RPMI8226 (cell line): ENCODE results near the gene SETD3.

ENCODE experiments used
- DNase-seq: peaks from one replicate; pipeline ENCODE4 v3.0.0-alpha.2; 2015

SETD3 gene

DNA sequence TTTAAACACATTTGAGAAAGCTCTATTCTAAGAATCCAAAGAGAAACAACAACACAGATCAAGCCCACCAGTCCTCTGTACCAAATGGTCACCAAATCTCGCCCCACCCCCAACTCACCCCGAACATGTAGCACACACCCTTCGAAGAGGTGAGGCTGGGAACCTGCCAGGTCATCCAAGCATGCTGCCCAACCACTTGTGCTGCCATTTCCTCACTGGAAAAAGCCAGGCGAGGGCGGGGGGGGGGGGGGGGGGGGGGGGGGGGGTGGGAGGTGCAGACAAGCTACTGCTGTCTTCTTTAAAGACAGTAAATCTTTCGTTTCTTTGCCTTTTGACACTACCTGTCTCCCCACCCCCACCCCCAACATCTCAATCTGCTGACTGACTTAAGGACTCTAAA lies 59.9 kb downstream of the SETD3 start:
- DNase-seq: no peak

DNA sequence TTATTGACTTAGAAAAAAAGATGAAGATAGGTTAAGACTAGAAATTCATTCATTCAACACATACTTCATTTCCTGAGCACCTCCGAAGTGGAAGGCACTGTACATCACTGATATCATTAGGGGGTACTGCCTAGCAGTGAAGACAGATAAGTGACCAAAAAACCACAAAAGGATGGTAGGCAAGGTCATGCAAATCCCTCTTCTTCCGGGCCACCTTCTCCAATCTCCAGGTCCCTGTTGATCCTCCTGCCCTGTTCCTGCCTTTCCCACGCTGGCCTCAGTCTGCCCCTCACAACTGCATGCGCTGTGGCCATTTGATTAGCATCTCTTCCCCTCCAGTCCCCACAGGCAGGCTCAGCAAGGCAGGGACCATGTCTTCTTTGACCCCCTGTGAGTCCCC lies 60.8 kb downstream of the SETD3 start:
- no peak for DNase-seq

DNA sequence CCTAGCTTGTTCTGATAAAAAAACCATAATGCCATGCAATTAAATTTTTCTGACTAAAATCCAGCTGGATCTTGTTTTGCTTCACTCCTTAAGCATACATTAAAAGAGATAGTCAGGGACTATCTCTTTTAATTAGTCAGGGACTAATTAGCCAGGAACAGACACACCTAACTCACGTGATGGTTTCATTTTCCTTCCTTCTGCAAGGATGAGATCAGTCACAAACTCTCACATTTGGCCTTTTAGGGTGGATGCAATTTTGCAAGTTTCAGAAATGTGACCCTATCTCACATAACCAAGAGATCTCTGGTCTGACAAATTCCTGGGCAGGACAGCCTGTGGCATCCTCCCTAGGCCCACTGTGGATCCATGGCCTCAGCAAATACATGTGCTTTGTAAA lies 62.4 kb downstream of the SETD3 start:
- DNase-seq: no peak

DNA sequence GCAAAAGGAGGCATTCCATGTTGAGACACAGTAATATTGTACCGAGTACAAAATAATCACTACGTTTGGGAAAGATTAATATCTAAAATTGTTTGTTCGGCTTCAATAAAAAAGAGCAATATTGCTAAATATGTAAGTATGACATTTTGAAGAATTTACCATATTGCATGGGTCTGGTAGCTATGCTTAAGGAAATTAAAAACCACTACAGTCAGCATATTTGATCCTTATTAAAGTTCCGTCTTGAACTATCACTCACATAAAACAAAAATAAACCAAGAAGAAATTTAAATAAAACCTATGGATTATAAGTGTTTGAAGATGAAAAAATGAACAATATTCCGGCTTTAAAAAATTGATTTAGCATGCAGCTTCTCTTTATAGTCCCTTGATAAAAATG lies 63.8 kb downstream of the SETD3 start:
- no peak for DNase-seq

DNA sequence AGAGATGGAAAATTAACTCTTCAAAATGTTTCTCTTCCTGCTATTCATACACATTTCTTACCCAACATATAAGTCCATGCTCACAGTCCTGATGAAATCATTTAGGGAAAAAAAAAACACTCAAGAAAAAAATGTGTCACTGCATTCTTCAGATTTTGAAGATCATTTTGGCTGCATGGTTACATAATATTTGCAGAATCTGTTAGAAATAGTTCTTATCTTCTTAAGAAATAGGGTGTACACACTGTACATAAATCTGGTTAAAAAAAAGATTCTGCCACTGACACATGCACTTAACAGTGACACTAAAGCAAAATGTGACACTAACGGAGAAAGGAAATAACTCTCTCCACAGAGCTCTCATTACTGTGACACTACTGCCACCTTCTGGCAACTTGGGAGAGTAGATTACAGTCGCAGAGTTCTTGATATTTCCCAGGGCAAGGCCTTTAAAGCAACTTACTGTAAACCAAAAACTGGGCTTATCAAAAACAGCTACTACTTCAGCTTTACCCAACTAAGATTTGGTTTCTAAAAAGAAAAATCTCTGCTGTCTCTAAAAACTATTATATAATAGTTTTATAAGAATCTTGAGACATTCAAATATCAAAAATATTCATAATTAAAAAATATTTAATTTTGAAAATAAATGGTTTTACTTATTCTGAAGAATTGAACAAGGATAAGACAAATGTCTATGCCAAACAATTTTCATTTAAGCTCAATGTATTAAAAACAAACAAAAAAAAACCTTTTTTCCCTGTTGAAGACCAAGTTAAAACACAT lies 65.0 kb downstream of the SETD3 start:
- DNase-seq: peak; percentile 68

DNA sequence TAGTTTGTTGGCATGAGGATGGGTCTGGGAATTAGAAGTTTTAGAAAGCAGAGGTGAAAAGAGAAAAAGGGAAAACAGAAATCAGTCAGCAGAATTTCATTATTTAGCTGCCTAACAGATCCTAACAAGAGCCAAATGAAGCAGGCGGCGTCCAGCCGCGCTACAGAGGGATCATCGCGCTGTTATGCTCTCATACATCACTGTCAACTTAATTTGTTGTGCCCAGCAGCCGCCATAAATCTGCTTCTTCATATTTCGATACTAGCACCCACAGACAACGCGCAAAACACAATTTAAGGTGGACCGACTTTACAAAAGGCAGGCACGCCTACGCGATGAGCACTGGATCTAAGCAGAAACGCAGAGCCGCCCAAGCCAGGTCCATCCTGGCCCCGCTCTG lies 66.7 kb downstream of the SETD3 start:
- no peak for DNase-seq

DNA sequence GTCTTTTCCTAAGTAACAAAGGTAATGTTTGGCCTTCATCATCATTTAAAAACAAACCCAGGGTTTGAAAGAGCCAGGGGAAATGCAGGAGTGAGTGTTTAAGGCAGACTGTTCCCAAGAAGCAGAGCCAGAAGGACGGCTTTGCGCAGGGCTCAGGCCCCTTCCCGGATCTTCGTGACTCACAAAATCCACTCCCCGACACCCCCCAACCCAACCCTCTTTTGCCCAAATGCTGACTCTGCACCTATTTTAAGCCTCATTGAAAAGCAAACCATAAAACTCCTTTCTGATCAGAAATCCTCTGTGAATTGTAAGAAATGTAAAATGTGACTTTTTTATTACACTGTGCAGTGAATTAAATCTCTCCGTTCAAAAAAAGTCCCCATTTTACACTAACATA lies 67.5 kb downstream of the SETD3 start:
- no peak for DNase-seq

DNA sequence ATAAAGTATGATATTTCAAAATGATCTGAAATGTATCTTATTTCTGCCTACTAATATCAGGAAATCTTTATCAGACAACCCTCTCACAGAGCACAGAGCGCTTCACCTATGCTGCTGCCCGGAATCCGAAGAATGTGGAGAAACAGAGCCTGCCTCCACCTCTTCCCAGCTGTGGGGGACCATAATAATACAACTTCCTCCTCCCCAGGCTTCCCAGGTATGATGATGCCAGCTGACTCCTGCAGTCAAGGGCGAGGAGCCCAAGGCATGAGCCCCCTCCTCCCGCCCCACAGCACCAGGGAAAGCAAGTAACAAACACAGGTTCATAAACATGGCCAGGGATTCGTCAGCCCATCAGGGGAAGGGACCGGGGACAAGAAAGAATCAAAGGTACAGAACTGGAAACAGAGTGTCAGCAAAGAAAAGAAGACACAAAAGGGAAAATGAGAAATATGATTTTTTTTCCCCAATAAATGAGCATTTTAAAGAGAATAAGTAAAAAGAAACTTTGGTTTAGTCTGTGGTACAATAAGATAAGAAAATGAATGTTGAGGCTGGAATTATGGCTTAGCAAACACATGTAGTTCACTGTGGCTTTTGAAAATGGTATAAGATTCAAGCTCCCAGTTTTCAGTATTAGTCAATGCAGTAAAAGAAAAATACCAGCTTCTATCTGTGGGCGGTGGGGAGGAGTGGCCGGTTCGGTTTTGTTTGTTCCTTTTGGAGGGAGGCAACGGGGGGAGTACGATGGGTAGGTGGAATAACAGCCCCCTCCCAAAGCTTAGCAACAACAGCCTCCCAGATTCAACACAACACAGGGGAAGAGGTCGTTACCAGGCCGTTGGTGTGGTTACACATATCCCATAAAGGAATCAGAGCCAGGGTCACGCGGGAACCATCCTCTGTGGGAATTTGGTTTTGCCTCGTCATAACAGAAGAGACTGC lies 68.3 kb downstream of the SETD3 start:
- DNase-seq: no peak

DNA sequence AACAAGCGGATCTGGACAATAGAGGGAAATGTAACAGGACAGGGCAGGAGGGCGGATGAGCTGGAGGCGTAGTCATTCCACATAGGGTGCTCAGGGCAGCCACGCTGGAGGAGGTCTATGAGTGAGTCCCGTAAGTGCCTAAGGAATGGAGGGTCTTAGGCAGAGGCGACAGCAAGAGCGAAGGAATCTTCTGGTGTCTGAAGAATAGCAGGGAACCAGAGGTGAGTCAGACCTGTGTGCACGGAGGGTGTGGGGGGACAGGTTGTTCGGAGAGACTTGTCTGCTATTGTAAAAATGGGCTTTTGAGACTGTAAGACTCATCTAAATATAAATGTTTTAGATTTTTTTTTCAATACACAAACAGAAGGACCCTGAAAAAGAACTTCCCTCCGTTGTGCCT lies 70.6 kb downstream of the SETD3 start:
- DNase-seq: no peak

DNA sequence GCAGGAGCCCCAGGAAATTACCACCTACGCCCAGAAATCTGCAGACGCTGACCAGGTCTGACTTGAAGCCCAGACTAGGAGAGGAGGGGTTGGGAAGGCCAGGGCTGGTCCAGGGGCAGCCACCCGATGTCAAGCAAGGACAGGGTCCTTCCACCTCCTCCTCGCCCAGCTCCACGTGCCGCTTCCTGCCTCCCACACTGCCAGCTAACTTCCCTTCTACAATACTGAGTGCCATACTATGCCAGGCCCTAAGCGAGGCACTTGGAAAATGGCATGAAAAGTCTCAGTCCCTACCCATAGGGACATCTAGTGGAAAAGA lies 71.7 kb downstream of the SETD3 start:
- no peak for DNase-seq

DNA sequence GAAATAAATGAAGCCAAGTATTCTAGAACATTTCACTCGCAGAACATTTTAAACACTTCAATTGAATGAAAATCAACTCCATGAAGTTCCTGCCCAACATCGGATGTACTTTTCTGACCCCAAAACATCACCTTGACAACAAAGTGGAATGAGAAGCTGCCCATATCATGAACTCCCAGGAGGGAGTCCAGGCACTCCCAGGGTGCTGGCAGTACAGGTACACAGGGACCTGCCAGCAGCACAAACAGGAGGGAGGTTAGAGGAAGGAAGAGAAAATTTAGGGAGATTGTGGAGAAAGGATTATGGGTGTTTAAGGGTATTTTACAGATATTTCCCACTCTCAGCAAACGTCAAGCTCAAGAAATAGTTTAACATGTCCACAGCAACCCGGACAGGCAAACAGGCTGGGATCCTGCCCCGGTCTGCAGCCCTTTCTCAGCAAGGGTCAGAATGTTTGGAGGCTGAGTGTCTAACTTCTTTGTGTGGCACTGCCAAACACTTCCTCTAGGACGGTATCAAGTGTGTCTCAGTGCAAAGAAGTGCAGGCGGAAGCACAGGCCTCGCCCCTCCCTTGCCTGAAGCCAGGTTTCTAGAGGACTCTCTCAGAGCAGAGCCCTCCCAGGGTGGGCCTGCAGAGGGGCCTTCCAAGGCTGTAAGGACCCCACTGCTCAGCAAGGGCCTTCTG lies 72.2 kb downstream of the SETD3 start:
- no peak for DNase-seq

DNA sequence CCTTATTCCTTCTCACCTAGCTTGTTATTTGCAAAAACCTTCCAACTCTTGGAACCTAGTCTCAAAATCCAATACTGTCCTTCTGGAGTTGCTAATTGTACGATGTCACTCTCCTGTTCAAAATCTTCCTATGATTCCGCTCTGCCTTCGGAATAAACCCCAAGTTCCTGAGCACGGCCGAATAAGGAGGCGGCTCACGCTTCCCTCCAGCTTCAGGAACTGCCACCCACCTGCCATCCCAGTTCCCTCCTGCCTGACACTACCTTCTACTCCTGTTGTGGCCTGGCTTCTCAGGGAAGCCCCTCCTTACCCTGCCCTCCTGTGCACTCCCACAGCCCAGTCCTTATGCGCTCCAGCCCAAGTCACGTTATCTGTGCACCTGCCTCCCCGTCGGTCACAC lies 73.2 kb downstream of the SETD3 start:
- DNase-seq: no peak

DNA sequence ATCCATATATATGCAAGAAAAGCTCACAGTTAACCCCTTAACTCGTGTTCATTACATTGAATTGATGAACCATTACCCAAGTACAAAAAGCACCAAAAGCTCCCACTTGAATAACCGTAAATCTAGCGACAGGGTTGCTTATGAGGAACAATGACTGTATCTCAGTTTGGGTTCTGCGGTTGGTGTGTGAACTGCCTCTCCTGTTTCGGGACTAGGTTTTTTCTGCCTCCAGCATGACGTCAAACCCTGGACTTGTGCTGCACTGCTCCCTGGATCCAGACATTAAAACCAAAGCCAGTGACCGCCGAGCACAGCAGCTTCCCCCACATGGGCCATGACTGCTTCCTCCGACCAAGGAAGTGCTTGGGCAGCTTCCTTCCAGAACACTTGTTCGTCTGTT lies 77.7 kb downstream of the SETD3 start:
- no peak for DNase-seq

DNA sequence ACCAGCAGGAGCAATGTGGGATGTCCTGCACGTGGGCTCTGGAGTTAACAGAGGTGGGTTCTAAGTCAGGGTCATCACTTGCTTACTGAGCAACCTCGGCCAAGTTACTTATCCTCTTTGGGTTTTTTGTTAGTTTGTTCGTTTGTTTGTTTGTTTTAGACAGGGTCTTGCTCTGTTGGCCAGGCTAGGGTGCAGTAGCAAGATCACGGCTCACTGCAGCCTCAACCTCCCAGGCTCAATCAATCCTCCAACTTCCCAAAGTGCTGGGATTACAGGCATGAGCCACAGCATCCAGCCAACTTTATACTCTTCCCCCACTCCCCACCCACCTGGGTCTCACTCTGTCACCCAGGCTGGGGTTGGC lies 78.4 kb downstream of the SETD3 start:
- DNase-seq: no peak

DNA sequence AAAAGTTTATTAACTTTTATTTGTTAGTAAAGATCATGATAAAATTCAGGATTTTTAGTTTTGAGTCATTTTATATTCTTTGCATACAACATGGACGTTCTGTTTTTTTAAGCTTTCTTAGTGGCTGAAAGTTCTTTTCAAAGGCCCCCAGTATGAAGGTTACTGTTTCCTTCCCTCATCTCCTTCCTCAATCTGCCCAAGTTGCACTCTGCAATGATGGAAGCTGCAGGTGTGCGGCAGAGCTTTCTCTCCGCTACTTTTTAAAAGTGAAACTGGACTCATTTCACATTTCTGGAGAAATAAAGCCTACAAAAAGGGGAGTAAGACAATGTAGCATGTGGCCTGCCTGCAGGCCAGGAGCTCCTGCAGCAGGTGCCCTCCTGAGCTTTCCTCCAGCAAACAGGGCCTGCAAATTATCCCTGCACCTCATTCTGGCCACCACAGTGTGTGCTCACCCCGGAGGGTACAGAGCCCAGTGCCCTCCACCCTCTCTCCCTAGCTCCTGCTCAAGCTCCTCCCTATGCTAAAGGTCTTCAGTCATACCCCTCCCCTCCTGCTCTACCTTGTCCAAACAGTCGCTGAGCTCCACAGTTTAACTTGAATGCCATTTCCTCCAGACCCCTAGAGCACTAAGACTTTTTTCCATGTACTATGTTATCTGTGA lies 78.9 kb downstream of the SETD3 start:
- no peak for DNase-seq

DNA sequence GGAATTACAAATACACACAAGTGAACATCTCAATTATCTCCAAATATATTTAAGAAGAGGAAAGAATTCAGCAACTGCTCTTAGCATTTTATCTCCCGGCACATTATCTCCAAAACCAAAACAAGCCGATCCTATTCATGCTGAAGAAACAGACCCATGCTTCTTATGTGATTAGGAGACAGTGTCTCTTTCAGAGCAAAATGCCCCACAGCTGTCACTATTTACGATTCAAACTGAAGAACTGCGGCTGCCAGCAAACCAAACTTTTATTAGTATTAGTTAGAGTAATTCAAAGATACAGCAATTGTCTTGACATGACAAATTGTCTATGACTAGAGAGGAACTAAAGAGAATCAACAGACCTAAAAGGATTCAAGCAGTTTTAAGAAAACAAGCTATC lies 79.4 kb downstream of the SETD3 start:
- DNase-seq: no peak

DNA sequence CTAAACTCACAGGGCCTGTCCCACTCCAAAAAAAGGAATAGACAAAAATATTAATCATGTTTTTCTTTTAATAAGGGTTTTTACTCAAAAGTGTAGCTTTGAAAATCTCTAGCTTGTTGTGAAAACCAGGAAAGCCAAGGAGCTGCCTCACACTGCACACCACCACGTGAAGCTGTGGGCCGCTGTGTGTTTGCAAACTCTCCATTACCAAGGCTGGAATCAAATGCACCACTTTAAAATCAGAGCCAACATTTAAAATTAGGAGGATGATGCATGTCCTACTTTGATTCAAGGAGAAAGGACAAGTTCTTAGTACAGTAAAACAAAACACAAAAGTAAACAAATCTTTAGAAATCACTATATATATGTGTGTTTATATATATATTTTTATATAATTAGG lies 83.0 kb downstream of the SETD3 start:
- DNase-seq: no peak

DNA sequence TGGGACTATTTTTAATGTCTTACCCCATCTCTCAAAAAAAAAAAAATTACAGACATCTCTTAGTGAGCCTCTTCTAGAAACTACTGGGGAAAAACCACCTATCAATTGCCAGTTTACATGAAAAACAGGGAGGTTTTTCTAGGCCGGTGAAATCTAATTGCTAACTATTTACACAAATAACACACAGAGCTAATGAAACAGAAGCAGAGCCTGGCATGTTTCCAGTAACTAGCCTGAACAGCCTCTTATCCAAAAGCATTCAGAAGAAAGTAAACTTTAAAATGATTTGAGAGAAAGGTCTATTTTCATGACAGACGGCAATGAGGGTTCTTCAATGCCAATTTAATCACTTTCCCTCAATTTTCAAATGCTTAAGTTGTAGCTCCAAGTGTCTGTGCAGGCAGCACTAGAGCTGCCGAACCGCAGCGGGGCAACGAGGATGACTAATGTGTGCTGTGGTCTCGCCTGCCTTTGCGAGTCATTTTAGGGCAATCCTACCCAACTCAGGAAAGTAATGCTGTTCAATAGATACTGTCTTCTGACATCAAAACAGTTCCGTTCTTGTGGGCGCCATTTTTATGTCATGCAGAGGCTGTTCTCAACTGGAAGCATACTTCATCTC lies 84.6 kb downstream of the SETD3 start:
- no peak for DNase-seq

DNA sequence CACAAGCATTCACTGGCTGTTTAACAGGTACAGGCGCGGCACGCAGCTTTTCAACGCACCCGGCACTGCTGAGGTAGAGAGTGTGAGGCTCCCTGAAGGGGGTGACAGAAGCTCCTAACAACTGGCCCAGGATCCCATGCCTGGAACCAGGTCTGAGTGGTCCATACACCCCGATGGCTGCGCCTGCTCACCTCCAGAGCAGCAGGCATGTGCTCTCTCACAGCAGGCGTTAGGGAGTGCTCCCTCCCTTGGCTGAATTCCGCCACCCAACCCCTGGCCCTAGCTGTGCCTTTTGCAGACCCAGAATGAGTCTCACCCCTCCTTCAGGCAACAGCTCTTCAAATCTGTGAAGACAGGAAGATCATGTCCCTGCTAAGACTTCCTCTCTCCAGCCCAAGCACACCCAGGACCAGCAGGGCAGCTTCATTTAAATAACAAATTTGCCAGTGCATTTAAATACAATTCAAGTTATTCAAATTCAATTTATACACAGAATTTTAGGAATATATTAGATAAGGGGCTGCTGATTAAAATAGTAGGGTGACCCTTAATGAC lies 86.0 kb downstream of the SETD3 start:
- DNase-seq: no peak

DNA sequence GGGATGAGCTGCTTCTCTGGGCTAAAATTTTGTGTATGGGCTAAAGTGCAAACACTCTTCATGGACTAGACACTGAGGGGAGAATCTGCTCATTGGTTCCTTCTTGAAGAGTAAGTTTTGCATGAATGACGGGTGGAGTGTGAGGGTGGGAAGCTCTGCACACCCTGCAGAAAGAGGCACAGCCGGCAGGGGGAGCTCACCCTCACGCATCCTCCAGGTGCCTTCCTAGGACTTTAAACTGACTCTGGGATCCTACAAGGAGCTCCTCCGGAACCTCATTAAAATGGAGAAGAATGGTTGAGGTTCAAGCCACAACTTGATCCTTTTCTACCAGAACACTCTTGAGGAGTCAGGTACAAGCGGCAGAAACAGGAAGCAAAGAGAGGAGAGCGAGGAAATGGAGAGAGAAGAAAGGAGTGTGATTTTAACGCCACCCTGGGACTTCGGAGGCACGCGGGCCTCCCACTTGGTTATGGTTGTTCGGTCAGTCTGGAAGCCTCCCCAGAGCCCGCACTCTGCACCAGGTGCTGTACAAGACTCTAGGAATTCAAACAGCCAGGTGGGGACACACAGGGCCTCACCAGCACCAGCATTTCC lies 87.5 kb downstream of the SETD3 start:
- no peak for DNase-seq

DNA sequence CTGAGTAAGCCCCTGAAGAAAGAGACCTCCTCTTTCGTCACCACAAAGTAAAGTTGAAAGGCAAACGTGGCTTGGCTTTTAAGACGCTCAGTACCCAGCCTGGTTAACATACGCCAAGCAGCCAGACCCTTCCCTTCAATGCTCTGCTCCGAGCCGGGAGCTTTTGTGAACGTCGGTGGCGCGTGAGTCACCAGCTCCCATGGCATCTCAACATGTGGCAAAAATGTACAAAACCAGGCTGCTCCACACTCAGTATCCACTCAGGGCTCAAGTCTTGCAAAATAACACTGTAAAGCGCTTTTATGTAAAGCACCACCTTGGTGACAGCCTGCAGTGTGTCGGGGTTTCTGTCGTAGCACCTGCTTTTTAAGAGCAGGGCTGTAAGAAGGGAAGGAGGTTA lies 89.0 kb downstream of the SETD3 start:
- no peak for DNase-seq

DNA sequence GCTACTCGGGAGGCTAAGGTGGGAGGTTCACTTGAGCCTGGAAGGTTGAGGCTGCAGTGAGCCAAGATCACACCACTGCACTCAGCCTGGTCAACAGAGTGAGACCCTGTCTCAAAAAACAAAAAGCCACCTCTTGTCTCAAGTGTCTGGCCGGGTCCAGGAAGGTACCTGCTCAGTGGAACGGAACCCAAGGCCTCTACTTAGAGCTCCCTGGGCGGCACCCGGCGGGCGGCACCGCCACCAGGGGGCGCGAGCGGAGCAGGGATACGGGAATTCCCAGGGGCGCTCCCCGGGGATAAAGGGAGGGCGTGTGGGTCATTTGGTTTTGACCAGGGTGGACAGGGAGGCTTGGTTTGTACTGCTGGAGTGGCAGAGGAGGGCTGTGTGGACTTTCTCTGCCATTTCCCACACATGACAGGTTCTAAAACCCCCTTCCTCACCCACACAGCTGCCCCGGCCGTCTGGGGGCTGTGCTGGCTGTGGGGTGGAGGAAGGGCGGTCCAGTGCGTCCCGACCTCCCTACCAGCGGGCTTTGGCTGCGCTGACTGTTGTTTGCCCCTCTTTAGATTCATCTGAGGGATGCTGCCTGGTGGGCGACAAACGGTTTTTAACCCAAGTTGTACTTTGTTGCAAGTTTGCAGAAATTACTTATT lies 91.4 kb downstream of the SETD3 start:
- DNase-seq: peak; percentile 31
